Testis (tissue), 2 donors: ENCODE results near the gene TMEM18.

Experiments
- POLR2A ChIP-seq: fragments of 450-650 bp; IDR thresholded peaks from one replicate; pipeline ENCODE4 v1.6.1; 2017; ENCODE audit warnings: antibody characterized with exemption, mild to moderate bottlenecking, moderate library complexity
- TF ChIP-seq, protein P1 (sequence below), 3 experiments: fragments of 450-650 bp in 2 of 3; fragments of 200-600 bp in 1 of 3; sonication (generic) in 1 of 3; IDR thresholded peaks; one replicate each; pipeline ENCODE4 v1.5.1; 2016 to 2019; ENCODE audit warnings: antibody characterized with exemption in 3 of 3, mild to moderate bottlenecking in 2 of 3, moderate library complexity in 1 of 3

DNA sequence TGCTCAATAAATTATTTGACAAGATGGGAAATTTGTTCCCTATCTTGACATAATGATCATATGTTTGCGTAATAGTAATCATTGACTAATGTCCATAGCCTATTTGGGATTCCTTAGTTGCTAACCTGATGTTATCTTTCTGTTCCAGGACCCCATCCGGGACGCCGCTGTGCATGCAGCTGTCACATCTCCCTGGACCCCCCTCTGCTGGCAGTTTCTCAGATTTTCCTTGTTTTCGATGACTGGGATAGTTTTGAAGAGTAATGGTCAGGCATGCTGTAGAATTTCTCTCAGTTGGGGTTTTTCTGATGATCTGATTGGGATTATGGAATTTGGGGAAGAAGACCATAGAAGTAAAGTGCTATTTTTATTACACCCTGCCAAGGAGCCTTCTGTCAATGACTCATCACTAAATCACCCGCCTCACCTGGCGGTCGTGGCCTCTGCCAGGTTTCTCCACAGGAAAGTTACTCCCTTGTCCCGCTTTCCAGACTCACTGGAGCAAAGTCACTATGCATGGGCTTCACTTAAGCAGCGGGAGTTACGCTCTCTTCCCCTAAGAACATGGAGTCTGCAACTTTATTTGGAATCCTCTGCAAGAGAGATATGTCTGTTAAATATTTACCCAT lies 19.9 kb upstream of the TMEM18 start:
- TF ChIP-seq, protein P1, sequence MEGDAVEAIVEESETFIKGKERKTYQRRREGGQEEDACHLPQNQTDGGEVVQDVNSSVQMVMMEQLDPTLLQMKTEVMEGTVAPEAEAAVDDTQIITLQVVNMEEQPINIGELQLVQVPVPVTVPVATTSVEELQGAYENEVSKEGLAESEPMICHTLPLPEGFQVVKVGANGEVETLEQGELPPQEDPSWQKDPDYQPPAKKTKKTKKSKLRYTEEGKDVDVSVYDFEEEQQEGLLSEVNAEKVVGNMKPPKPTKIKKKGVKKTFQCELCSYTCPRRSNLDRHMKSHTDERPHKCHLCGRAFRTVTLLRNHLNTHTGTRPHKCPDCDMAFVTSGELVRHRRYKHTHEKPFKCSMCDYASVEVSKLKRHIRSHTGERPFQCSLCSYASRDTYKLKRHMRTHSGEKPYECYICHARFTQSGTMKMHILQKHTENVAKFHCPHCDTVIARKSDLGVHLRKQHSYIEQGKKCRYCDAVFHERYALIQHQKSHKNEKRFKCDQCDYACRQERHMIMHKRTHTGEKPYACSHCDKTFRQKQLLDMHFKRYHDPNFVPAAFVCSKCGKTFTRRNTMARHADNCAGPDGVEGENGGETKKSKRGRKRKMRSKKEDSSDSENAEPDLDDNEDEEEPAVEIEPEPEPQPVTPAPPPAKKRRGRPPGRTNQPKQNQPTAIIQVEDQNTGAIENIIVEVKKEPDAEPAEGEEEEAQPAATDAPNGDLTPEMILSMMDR (IDR thresholded peaks at IDR 0.05) = no peak
- TF ChIP-seq POLR2A = no peak
